Measurements from ENCODE around the gene SYK.

The SYK gene

DNA sequence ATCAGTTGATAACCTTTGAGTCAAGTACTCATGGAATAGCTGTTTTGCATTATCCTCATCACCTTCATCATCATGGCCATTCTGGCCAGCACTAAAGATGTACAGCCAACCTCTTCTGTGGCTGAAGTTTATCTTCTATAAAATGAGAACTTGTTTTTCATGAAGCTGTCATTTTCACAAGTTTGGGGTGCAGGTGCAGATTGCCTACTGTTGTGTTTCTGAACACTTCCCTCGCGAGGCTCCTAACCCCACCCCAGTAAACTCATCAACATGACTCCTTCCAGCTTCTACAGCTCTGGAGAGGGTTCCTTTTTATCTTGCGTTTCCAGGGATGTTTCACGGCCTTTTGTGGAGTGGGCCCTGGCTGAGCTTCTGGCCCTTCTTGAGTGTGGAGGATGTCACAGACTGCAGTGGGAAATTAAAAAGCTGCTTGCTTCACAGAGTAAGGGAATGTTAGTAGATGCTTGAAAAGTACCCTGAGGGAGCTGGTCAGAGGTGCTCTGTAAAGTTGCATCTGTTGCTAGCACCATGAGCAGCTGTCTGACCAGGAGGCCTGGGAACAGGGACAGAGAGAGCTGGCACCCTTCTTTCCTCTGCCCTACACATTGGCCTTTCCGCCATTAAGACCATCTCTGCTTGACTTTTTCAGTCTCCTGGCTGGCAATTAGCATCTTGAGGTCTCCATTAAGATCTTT is 24.9 kb downstream of the SYK start:
- peak overlapping the region; percentile 85 for H3K4me3 Mint-ChIP-seq
- peak overlapping the region; percentile 93 for H3K27ac Mint-ChIP-seq
- peaks cover 35% of the 10 kb centered on the region for H3K36me3 Mint-ChIP-seq
- peaks cover 83% of the 10 kb centered on the region for H3K4me1 Mint-ChIP-seq
- ATAC-seq, result no peak
- peaks cover 3% of the 10 kb centered on the region for H3K9me3 Mint-ChIP-seq
- H3K27me3 Mint-ChIP-seq, result no peaks in the 10 kb centered on the region

DNA sequence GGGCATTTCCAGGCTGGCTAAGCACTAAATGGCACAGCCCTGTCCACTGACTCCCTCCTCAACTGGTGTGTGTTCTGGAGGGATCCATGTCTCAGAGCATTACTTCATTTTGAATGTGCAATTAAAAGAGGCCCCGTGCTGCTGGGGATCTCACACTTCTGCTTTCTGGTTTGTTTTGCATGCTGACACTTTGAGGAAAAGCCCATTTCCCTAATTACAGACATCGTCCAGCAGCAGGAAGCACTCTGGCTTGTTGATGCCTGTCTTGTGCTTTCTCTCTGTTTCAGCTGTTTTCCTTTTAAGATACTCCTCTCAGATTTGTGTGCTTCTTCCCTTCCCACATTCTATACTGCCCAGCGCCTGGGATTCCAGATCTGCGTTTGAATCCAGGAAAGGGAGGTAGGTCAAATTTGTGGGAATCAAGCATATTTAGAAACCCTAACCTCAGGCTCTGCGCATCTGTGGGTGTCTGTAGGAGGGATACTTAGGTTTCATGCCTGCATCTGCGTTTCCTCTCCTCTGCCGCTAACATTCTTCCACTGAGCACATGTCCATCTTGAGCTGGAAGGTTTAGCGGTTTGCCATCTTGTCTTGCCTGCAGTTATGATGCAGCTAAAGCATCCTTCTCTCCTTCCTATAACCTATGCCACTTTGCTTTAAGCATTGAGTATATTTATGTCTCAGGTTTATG is 25.7 kb downstream of the SYK start:
- Mint-ChIP-seq H3K27ac (peak overlapping the region; percentile 93), H3K27me3 (no peaks in the 10 kb centered on the region), H3K9me3 (peaks cover 3% of the 10 kb centered on the region), H3K4me1 (peaks cover 86% of the 10 kb centered on the region), H3K4me3 (peak overlapping the region; percentile 85), H3K36me3 (peaks cover 36% of the 10 kb centered on the region)
- peak; percentile 85 for ATAC-seq

DNA sequence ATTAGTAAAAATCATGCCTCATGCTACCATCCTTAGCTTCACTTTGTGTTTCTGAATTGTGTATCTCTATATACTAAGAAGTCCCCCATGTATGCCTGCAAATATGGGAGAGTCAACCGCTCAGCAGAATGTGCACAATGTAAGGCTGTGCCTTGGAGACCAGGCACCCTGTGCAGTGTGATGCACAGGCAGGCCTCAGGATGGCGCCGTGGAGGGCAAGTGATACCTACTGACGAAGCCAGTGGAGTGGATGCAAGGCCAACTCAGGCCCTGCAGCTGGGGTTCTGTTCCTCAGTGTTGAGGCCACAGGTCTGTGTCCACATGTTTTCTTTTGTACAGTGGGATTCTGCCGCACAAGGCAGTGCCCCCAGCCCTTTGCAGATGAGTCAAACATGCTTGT is 28.4 kb downstream of the SYK start:
- Mint-ChIP-seq H3K9me3 (no peaks in the 10 kb centered on the region), H3K36me3 (peaks cover 41% of the 10 kb centered on the region), H3K4me3 (peak overlapping the region; percentile 51), H3K27ac (peak overlapping the region; percentile 93), H3K27me3 (no peaks in the 10 kb centered on the region), H3K4me1 (peaks cover 98% of the 10 kb centered on the region)
- ATAC-seq, result no peak

DNA sequence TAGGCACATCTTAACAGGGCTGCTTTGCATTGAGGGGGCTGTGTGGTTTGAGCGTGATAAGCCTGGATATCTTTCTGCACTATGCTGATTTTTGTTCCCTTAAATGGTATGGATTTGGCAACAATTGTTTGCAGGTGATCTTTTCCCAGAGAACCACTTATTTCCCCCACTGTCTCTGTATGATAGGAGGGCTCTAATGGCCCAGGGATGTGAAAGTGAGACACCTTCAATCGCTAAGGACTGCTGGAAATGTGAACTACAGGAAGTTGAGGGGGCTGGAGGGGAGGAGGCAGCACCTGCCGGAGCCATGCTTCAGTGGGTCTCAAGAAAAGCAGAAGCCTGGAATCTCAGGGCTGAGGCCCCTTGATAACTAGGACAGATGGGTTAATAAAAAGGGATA is 29.4 kb downstream of the SYK start:
- peak; percentile 81 for ATAC-seq
- Mint-ChIP-seq H3K27ac (peak overlapping the region; percentile 93), H3K4me1 (peaks cover 95% of the 10 kb centered on the region)

DNA sequence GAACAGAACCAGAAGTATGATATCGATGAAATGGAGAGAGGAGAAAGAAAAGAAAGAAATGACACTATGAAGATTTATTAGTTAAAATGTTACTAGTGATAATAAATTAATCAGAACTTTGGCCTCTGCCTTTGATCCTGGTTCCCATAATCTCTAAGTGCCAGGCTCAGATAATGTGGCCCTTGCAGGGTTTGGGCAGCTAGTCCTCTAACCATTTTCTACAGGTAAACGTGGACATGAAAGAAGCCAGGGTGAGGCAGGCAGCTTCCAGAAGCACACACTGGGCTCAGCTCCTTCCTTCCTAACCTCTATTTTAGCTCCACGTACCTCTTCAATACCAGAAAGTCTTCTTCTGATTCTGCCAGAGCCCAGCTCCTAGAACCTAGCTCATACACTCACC is 30.6 kb downstream of the SYK start:
- Mint-ChIP-seq H3K4me3 (no peak overlapping the region), H3K4me1 (peaks cover 86% of the 10 kb centered on the region), H3K27me3 (no peaks in the 10 kb centered on the region), H3K36me3 (peaks cover 43% of the 10 kb centered on the region), H3K27ac (peak overlapping the region; percentile 93), H3K9me3 (no peaks in the 10 kb centered on the region)
- no peak for ATAC-seq

More for the DNA sequence above, 29.4 kb downstream of the SYK start:
- Mint-ChIP-seq H3K4me3 (peak overlapping the region; percentile 51), H3K9me3 (no peaks in the 10 kb centered on the region), H3K36me3 (peaks cover 40% of the 10 kb centered on the region), H3K27me3 (no peaks in the 10 kb centered on the region)

DNA sequence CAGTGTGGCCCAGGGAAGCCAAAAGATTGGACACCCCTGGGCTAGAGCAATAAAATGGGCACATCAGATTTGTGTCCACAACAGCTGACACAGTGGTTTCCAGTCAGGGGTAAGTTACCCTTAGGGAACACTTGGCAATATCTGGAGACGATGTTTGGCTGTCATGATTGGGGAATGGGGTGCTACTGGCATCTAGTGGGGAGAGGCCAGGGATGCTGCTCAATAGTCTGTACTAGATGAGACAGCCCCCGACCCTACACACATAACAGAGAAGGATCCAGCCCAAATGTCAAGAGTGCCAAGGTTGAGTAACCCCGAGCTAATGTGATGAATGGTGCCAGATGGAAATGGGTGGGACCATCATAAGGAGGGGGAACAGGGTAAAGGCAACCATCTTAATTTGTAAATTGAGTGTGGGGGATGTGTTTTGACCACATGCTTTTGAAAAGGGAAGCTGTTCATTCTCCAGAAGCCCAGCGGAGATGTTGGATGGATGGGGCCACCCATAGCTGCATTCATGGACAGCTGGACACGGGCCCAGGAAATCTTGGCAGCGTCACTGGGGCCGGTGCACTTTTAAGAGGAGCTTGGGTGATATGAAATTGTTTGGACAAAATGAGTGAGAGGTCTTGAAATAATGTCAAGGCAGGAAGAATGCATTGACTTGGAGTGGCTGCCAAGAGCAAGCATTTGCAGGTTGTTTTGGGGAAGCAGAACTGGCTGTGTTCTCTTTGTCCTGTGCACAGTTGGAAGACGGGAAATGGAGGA is 33.4 kb downstream of the SYK start:
- H3K4me1 Mint-ChIP-seq, result peaks cover 87% of the 10 kb centered on the region
- no peak overlapping the region for H3K4me3 Mint-ChIP-seq
- H3K27me3 Mint-ChIP-seq, result no peaks in the 10 kb centered on the region
- ATAC-seq, result no peak
- H3K36me3 Mint-ChIP-seq, result peaks cover 56% of the 10 kb centered on the region
- H3K27ac Mint-ChIP-seq, result peak overlapping the region; percentile 93
- no peaks in the 10 kb centered on the region for H3K9me3 Mint-ChIP-seq

DNA sequence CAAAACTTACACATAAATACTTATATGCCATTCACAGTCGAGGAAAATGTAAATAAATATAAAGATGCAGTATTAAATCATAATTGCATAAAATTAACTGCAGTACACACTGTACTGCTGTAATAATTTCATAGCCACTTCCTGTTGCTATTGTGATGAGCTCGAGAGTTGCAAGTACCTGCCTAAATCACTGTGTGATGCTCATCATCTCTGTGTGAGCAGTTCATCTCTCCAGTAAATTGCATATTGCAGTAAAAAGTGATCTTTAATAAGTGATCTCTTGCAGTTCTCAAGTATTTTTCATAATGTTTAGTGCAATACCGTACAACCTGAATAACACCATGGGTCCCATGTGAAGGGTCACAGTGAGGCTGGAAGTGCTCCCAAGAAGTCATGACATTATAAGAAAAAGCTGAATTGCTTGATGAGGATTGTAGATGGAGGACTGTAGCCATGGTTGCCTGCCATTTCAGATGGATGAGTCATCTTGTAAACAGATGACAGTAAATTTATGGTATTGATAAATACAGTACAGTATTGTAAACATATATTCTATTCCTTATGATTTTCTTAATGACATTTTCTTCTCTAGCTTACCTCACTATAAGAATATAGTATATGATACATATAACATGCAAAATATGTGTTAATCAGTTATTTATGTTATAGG is 34.9 kb downstream of the SYK start:
- Mint-ChIP-seq H3K27ac (peak overlapping the region; percentile 28), H3K4me3 (no peak overlapping the region), H3K27me3 (no peaks in the 10 kb centered on the region), H3K9me3 (no peaks in the 10 kb centered on the region), H3K36me3 (peaks cover 50% of the 10 kb centered on the region), H3K4me1 (peaks cover 75% of the 10 kb centered on the region)
- no peak for ATAC-seq

DNA sequence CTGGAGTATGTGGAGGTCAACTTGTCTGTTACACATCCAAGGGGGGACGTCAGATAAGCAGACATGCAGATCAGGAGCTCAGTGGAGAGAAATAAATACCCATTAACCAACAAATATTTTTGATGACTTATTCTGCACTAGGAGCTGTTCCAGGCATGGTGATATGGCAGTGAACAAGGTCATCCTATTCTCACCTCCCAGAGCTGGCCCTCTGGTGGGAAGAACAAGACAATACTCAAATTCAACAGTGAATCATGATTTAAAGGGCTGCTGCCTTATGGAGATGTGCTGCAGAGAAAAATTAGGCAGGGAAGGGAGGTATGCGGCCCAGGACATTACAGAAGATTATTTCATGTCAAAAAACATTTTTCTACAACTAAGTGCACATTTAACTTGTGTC is 36.5 kb downstream of the SYK start:
- Mint-ChIP-seq H3K27me3 (no peaks in the 10 kb centered on the region), H3K4me1 (peaks cover 60% of the 10 kb centered on the region), H3K4me3 (no peak overlapping the region), H3K9me3 (no peaks in the 10 kb centered on the region), H3K36me3 (peaks cover 39% of the 10 kb centered on the region), H3K27ac (peak overlapping the region; percentile 28)
- no peak for ATAC-seq

DNA sequence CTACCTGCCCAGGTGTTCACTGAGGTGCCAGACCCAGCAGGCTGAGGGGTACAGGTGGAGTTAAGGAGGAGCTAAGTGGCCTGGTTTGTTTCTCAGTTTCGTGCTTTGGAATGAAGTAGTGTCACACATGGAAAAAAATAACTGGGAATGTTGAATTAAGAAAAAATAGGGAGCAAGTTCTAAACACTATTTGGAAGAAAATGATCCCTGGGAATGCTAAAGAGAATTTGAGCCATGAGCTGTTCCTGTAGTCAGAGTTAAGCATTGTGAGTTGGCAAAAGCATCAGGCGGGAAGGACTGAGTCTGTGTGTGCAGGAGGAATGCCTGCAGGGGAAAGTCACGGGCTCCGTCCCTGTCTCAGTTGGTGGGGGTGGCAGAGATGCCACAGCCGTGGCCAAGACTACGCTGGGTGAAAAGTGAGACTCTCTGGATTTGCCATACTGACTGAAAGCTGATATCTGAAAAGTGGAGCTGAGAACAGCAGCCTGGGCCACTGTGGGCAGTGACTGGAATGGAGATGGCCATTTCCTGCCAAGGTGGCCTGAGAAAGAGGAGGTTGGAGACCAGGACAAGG is 37.0 kb downstream of the SYK start:
- H3K36me3 Mint-ChIP-seq, result peaks cover 35% of the 10 kb centered on the region
- no peaks in the 10 kb centered on the region for H3K9me3 Mint-ChIP-seq
- H3K4me1 Mint-ChIP-seq, result peaks cover 55% of the 10 kb centered on the region
- peak overlapping the region; percentile 28 for H3K27ac Mint-ChIP-seq
- no peak overlapping the region for H3K4me3 Mint-ChIP-seq
- no peaks in the 10 kb centered on the region for H3K27me3 Mint-ChIP-seq
- ATAC-seq, result no peak

DNA sequence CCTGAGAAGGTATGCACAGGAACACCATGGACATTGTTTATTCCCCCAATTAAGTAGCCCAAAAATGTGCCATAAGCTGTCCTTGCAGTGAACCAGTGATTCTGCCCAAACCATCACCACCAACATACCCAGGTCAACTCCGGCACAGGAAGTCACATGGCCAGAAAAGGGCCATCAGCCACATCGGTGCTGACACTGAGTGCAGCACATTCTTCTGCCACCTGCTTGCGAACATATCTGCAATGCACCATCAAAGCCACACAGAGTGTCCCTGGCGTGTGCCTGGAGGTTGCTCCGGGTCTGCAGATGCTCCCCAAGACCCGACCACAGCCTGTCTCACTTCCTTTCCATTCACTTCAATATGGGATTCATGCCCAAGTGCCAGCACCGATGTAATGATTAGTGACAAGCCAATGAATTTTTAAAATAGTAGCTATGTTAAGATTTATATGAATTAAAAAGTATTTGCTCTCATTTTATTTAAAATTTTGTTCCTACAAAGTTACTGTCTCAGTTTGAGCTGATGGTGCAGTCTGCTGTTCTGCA is 37.6 kb downstream of the SYK start:
- Mint-ChIP-seq H3K36me3 (peaks cover 29% of the 10 kb centered on the region), H3K4me3 (peak overlapping the region; percentile 53), H3K27me3 (no peaks in the 10 kb centered on the region), H3K27ac (no peak overlapping the region), H3K9me3 (no peaks in the 10 kb centered on the region), H3K4me1 (peaks cover 49% of the 10 kb centered on the region)
- peak; percentile 76 for ATAC-seq

DNA sequence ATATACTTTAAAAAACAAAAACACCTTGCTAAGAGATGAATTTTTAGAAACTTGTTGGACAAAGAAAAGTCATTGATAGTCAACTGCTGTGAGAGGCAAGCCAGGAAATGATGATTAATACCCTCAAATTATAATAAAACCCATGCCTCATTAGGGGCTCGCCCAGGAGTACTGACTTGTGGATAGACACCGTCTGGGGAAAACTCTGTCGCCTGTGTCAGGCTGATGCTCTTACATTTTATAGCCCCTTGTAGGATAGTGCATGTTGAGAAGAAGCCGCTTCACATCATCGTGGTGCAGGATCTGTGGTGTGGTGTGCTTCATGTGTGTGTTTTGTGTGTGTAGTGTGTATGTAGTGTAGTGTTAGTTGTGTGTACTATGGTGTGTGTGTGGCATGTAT is 39.1 kb downstream of the SYK start:
- Mint-ChIP-seq H3K9me3 (no peaks in the 10 kb centered on the region), H3K4me3 (no peak overlapping the region), H3K4me1 (peaks cover 35% of the 10 kb centered on the region), H3K27me3 (no peaks in the 10 kb centered on the region), H3K27ac (no peak overlapping the region), H3K36me3 (peaks cover 16% of the 10 kb centered on the region)
- ATAC-seq, result no peak

DNA sequence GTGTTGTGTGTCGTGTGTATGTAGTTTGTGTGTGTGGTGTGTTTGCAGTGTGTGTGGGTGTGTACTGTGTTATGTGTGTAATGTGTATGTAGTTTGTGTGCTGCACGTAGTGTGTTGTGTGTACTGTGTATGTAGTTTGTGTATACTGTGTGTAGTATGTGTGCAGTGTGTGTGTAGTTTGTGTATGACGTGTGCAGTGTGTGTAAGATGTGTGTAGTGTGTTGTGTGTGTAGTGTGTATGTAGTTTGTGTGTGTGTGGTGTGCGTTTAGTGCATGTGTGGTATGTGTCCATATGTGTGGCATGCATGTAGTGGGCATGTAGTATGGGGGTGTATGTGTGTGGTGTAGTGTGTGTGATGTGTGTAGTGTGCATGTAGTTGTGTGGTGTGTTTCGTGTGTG is 39.6 kb downstream of the SYK start:
- no peaks in the 10 kb centered on the region for H3K27me3 Mint-ChIP-seq
- H3K27ac Mint-ChIP-seq, result no peak overlapping the region
- peaks cover 16% of the 10 kb centered on the region for H3K36me3 Mint-ChIP-seq
- H3K4me3 Mint-ChIP-seq, result no peak overlapping the region
- no peaks in the 10 kb centered on the region for H3K9me3 Mint-ChIP-seq
- H3K4me1 Mint-ChIP-seq, result peaks cover 35% of the 10 kb centered on the region
- ATAC-seq, result no peak

DNA sequence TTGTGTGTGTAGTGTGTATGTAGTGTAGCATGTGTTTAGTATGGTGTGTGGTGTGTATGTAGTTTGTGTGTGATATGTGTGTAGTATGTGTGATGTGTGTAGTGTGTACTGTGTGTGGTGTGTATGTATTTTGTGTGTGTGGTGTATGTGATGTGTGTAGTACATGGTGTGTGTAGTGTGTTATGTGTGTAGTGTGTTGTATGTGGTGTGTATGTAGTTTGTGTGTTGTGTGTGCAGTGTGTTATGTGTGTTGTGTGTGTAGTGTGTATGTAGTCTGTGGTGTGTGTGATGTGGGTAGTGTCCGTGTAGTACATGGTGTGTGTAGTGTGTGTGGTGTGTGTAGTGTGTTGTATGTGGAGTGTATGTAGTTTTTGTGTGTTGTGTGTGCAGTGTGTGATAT is 40.0 kb downstream of the SYK start:
- Mint-ChIP-seq H3K36me3 (peaks cover 16% of the 10 kb centered on the region), H3K4me3 (no peak overlapping the region), H3K4me1 (peaks cover 35% of the 10 kb centered on the region), H3K27ac (no peak overlapping the region), H3K27me3 (no peaks in the 10 kb centered on the region), H3K9me3 (no peaks in the 10 kb centered on the region)
- no peak for ATAC-seq

DNA sequence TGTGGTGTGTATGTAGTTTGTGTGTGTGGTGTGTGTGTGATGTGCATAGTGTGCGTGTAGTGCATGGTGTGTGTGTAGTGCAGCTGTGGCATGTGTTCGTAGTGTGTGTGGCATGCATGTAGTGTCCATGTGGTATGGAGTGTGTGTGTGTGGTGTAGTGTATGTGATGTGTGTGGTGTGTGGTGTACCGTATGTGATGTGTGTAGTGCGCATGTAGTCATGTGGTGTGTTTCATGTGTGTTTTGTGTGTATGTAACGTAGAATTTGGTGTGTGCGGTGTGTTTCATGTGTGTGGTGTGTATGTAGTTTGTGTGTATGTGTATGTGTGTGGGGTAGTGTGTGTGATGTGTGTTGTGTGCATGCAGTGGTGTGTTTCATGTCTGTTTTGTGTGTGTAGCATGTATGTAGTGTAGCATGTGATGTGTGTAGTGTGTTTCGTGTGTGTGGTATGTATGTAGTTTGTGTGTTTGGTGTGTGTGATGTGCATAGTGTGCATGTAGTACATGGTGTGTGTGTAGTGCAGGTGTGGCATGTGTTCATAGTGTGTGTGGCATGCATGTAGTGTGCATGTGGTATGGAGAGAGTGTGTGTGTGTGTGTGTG is 40.7 kb downstream of the SYK start:
- no peak for ATAC-seq
- Mint-ChIP-seq H3K4me1 (peaks cover 31% of the 10 kb centered on the region), H3K9me3 (no peaks in the 10 kb centered on the region), H3K36me3 (peaks cover 16% of the 10 kb centered on the region), H3K27me3 (no peaks in the 10 kb centered on the region), H3K4me3 (no peak overlapping the region), H3K27ac (no peak overlapping the region)
